ENCODE data around the gene FHOD1. TPM values are rescaled to one million over a fixed set of nuclear protein-coding genes. Genes with fewer than 3 reads are reported as not detected.

The FHOD1 gene
- total and polyA plus RNA-seq, 2 of the 13 experiments (the other 11 are each of a cell fraction or from before 2014, with no cell fraction given): 20.0 to 20.8 TPM

- TF ChIP-seq SYNCRIP (IDR thresholded peaks at IDR 0.05; ENCODE audit: insufficient read depth, low read depth, low read length) (no peak), AGO2 (optimal IDR thresholded peaks at IDR 0.05; ENCODE audit: low read depth, low read length) (peak; percentile 98), ZNF781 (CRISPR knock-in tag; IDR thresholded peaks at IDR 0.05; ENCODE audit: borderline replicate concordance, not compliant biosample characterization) (no peak), ZBTB42 (CRISPR knock-in tag; IDR thresholded peaks at IDR 0.05) (no peak), ZNF530 (CRISPR knock-in tag; IDR thresholded peaks at IDR 0.05; ENCODE audit: low read depth) (no peak), SNAPC5 (CRISPR knock-in tag; IDR thresholded peaks at IDR 0.05; ENCODE audit: borderline replicate concordance) (no peak), ESRRA (CRISPR knock-in tag; IDR thresholded peaks at IDR 0.05; ENCODE audit: low read depth) (no peak), ZNF83 (CRISPR knock-in tag; IDR thresholded peaks at IDR 0.05; ENCODE audit: borderline replicate concordance) (no peak), CBX5 (CRISPR knock-in tag; IDR thresholded peaks at IDR 0.05; ENCODE audit: borderline replicate concordance) (no peak), THAP11 (CRISPR knock-in tag; IDR thresholded peaks at IDR 0.05) (no peak), SOX5 (CRISPR knock-in tag; IDR thresholded peaks at IDR 0.05; ENCODE audit: borderline replicate concordance) (no peak), MLXIP (CRISPR knock-in tag; IDR thresholded peaks at IDR 0.05; ENCODE audit: borderline replicate concordance) (no peak), ZBTB34 (CRISPR knock-in tag; IDR thresholded peaks at IDR 0.05) (no peak), NFYC (CRISPR knock-in tag; IDR thresholded peaks at IDR 0.05) (no peak), PRDM10 (CRISPR knock-in tag; IDR thresholded peaks at IDR 0.05; ENCODE audit: low read depth) (no peak), ZNF501 (CRISPR knock-in tag; IDR thresholded peaks at IDR 0.05) (no peak), TCF7 (IDR thresholded peaks at IDR 0.05; ENCODE audit: low read depth) (no peak), NR2F6 (IDR thresholded peaks at IDR 0.05) (no peak), NR2F6 (CRISPR knock-in tag; IDR thresholded peaks at IDR 0.05) (no peak), ZSCAN20 (CRISPR knock-in tag; IDR thresholded peaks at IDR 0.05; ENCODE audit: borderline replicate concordance) (no peak), ZFY (CRISPR knock-in tag; IDR thresholded peaks at IDR 0.05) (0 out of 2 replicates have a peak, but pooled peaks have one; percentile 6), ZMYM3 (CRISPR knock-in tag; IDR thresholded peaks at IDR 0.05) (no peak)
- TF ChIP-seq, protein P1, sequence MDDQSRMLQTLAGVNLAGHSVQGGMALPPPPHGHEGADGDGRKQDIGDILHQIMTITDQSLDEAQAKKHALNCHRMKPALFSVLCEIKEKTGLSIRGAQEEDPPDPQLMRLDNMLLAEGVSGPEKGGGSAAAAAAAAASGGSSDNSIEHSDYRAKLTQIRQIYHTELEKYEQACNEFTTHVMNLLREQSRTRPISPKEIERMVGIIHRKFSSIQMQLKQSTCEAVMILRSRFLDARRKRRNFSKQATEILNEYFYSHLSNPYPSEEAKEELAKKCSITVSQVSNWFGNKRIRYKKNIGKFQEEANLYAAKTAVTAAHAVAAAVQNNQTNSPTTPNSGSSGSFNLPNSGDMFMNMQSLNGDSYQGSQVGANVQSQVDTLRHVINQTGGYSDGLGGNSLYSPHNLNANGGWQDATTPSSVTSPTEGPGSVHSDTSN (CRISPR knock-in tag; IDR thresholded peaks at IDR 0.05; ENCODE audit: borderline replicate concordance): no peak
Observed at GRCh38 chr16:67270931-67271338, 23.7 kb upstream of the FHOD1 start (continued).
